ENCODE data around the gene DUT. TPM values are rescaled to one million over a fixed set of nuclear protein-coding genes. Genes with fewer than 3 reads are reported as not detected.
A peak's percentile ranks its signal among the peaks of the same experiment; 100 is the strongest.

DUT gene
- total and polyA plus RNA-seq, 2 experiments from 2014 or later = 82.5 to 420 TPM

DNA sequence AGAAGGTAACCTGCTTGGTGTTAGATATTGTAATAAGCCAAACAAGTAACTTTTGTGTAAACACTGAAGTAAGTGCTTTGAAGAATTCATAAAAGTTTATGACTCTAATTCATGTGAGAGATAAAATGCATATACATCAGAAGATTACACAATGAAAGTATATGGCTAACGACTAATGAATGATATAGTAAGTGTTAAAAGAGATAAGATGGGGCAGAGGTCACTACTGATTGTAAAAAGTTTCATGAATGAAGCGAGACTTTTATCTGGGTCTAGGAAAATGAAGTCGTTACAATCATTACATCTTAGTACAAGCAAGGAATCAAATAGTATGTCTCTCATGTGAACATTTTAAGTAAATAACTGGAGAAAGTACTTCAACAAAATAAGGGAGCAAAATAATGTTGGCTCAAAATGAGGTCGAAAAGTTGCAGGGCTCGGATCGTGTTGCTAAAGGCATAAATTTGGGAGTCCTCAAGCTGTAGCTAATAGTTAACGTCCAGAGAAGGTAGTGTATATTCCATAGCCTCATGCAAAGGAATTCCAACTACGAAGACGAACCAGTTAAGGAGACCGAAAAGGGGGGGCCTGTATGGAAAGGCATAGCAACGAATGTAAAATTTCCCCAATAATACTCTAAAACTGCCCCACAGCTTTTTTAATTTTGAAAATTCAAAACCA, 984 bp upstream of the DUT start (continued):
- TF ChIP-seq EZH2phosphoT487 (IDR thresholded peaks at IDR 0.05; ENCODE audit: unreplicated experiment) (no peak), CREB1 (CRISPR knock-in tag; IDR thresholded peaks at IDR 0.05; ENCODE audit: low read depth) (no peak), POLR2AphosphoS5 (IDR thresholded peaks at IDR 0.05; ENCODE audit: low read depth) (no peak), STAT1 (IDR thresholded peaks at IDR 0.05; ENCODE audit: unreplicated experiment) (no peak), JUNB (IDR thresholded peaks at IDR 0.05; ENCODE audit: unreplicated experiment) (no peak)

DNA sequence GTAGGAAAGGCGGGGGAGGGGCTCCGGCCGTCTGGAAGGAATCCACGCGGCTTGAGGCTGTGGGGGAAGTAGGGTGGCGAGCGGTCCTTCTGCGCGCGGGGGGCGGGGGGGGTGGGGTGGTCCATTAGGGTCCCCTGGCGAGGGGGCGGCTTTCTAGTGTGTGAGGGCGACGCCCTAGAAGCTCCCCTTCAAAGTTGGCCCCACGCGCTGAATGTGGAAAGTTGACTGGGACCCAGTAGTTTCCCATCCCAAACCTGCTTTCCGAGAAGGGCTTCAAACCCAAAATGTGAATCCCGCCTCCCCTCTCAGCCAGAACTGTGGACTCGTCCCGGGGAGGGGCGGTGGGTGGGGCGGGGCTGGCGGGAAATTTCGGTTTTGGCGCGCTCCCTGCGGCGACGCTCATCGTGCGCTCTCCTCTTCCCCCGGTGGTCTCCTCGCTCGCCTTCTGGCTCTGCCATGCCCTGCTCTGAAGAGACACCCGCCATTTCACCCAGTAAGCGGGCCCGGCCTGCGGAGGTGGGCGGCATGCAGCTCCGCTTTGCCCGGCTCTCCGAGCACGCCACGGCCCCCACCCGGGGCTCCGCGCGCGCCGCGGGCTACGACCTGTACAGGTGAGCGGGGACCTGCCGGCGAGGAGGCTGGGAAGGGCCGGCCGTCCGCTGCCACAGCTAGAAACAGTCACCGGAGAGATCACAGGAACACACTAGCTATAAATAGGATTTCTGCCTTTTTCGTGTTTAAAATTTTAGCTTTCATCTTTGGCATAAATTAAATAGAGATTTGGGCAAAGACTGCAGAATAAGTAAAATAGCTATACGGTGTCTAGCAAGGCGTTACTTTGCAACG, 790 bp downstream of the DUT start:
- TF ChIP-seq POLR2AphosphoS5 (IDR thresholded peaks at IDR 0.05; ENCODE audit: low read depth) (peak; percentile 64), JUNB (IDR thresholded peaks at IDR 0.05; ENCODE audit: unreplicated experiment) (no peak)
- no peaks in the 10 kb centered on the region for H3K9me3 Mint-ChIP-seq
- H3K79me2 ChIP-seq (replicated peaks; ENCODE audit: insufficient read depth) = peaks cover 35% of the 10 kb centered on the region
- H3K4me1 Mint-ChIP-seq = peaks cover 34% of the 10 kb centered on the region
- peak overlapping the region; percentile 96 for H3K4me3 Mint-ChIP-seq
- DNase-seq (ENCODE audit: low spot score) (peak; percentile 80), ATAC-seq (peak; percentile 57)
- H3K27ac Mint-ChIP-seq = peak overlapping the region; percentile 96
- no peaks in the 10 kb centered on the region for H3K27me3 ChIP-seq (ENCODE audit: insufficient read depth)
- peak overlapping the region; percentile 90 for H3K4me3 ChIP-seq
- peaks cover 37% of the 10 kb centered on the region for H3K36me3 Mint-ChIP-seq (ENCODE audit: low read depth)
- H3K4me1 ChIP-seq (ENCODE audit: insufficient read depth) = peaks cover 20% of the 10 kb centered on the region
- H3K36me3 ChIP-seq (ENCODE audit: insufficient read depth) = peaks cover 15% of the 10 kb centered on the region; the same call in 1 of the 2 replicates
- H3K4me2 ChIP-seq = peak overlapping the region; percentile 83
- peak overlapping the region; percentile 81; the same call in 1 of the 2 replicates for H2AFZ ChIP-seq
- no peaks in the 10 kb centered on the region; the same call in 1 of the 2 replicates for H4K20me1 ChIP-seq (replicated peaks; ENCODE audit: insufficient read depth)
- H3K27ac ChIP-seq (ENCODE audit: low read depth) = peak overlapping the region; percentile 89
- H3K27me3 Mint-ChIP-seq (ENCODE audit: insufficient read depth, low read depth, poor library complexity) = peaks cover 4% of the 10 kb centered on the region
- no peaks in the 10 kb centered on the region for H3K9me2 ChIP-seq (ENCODE audit: insufficient read depth)
- H3F3A ChIP-seq (replicated peaks; ENCODE audit: low read depth) = no peaks in the 10 kb centered on the region

DNA sequence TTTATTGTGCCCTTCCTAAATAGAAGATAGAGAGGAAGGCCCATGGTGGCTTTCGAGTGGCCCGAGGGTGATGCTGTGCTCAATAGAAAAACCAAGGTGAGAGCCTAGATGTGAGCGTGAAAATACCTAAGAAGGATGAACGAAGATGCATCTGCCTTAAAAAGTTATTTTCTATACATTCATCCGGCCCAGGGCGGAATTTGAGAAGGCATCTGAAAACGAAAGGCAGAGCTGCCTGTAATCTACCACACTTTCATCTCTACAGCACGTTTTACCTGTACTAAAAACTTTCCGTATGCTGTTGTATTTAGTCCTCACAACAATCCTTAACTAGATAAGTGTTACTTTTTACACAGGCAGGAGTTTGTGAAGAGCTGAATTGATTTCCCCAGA, 1.4 kb downstream of the DUT start:
- Histone ChIP-seq H3K27me3 (ENCODE audit: insufficient read depth) (no peaks in the 10 kb centered on the region), H2AFZ (peak overlapping the region; percentile 81; the same call in 1 of the 2 replicates), H3K9me2 (ENCODE audit: insufficient read depth) (no peaks in the 10 kb centered on the region), H4K20me1 (replicated peaks; ENCODE audit: insufficient read depth) (no peaks in the 10 kb centered on the region; the same call in 1 of the 2 replicates), H3K4me1 (ENCODE audit: insufficient read depth) (peaks cover 20% of the 10 kb centered on the region), H3K4me2 (peak overlapping the region; percentile 83), H3K27ac (ENCODE audit: low read depth) (peak overlapping the region; percentile 42; the same call in 1 of the 2 replicates), H3K36me3 (ENCODE audit: insufficient read depth) (peaks cover 20% of the 10 kb centered on the region; the same call in 1 of the 2 replicates), H3F3A (replicated peaks; ENCODE audit: low read depth) (no peaks in the 10 kb centered on the region), H3K79me2 (replicated peaks; ENCODE audit: insufficient read depth) (peaks cover 35% of the 10 kb centered on the region), H3K4me3 (peak overlapping the region; percentile 90)
- Mint-ChIP-seq H3K4me1 (peaks cover 34% of the 10 kb centered on the region), H3K9me3 (no peaks in the 10 kb centered on the region), H3K36me3 (ENCODE audit: low read depth) (peaks cover 41% of the 10 kb centered on the region), H3K4me3 (peak overlapping the region; percentile 96), H3K27me3 (ENCODE audit: insufficient read depth, low read depth, poor library complexity) (peaks cover 4% of the 10 kb centered on the region), H3K27ac (peak overlapping the region; percentile 61)
- ATAC-seq (no peak), DNase-seq (ENCODE audit: low spot score) (peak; percentile 27)
- TF ChIP-seq NANOG (IDR thresholded peaks at IDR 0.05; ENCODE audit: borderline replicate concordance) (no peak), JUNB (IDR thresholded peaks at IDR 0.05; ENCODE audit: unreplicated experiment) (no peak), STAT1 (IDR thresholded peaks at IDR 0.05; ENCODE audit: unreplicated experiment) (no peak), POLR2AphosphoS5 (IDR thresholded peaks at IDR 0.05; ENCODE audit: low read depth) (no peak), ZNF331 (CRISPR knock-in tag; IDR thresholded peaks at IDR 0.05; ENCODE audit: low read depth) (no peak)
- TF ChIP-seq, protein P1, sequence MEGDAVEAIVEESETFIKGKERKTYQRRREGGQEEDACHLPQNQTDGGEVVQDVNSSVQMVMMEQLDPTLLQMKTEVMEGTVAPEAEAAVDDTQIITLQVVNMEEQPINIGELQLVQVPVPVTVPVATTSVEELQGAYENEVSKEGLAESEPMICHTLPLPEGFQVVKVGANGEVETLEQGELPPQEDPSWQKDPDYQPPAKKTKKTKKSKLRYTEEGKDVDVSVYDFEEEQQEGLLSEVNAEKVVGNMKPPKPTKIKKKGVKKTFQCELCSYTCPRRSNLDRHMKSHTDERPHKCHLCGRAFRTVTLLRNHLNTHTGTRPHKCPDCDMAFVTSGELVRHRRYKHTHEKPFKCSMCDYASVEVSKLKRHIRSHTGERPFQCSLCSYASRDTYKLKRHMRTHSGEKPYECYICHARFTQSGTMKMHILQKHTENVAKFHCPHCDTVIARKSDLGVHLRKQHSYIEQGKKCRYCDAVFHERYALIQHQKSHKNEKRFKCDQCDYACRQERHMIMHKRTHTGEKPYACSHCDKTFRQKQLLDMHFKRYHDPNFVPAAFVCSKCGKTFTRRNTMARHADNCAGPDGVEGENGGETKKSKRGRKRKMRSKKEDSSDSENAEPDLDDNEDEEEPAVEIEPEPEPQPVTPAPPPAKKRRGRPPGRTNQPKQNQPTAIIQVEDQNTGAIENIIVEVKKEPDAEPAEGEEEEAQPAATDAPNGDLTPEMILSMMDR (conservative IDR thresholded peaks at IDR 0.05; ENCODE audit: low read depth in 2 of 2) = no peak
- TF ChIP-seq, protein P2, sequence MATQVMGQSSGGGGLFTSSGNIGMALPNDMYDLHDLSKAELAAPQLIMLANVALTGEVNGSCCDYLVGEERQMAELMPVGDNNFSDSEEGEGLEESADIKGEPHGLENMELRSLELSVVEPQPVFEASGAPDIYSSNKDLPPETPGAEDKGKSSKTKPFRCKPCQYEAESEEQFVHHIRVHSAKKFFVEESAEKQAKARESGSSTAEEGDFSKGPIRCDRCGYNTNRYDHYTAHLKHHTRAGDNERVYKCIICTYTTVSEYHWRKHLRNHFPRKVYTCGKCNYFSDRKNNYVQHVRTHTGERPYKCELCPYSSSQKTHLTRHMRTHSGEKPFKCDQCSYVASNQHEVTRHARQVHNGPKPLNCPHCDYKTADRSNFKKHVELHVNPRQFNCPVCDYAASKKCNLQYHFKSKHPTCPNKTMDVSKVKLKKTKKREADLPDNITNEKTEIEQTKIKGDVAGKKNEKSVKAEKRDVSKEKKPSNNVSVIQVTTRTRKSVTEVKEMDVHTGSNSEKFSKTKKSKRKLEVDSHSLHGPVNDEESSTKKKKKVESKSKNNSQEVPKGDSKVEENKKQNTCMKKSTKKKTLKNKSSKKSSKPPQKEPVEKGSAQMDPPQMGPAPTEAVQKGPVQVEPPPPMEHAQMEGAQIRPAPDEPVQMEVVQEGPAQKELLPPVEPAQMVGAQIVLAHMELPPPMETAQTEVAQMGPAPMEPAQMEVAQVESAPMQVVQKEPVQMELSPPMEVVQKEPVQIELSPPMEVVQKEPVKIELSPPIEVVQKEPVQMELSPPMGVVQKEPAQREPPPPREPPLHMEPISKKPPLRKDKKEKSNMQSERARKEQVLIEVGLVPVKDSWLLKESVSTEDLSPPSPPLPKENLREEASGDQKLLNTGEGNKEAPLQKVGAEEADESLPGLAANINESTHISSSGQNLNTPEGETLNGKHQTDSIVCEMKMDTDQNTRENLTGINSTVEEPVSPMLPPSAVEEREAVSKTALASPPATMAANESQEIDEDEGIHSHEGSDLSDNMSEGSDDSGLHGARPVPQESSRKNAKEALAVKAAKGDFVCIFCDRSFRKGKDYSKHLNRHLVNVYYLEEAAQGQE (IDR thresholded peaks at IDR 0.05; ENCODE audit: unreplicated experiment) = no peak
